ENCODE data around the gene DBR1. TPM values are rescaled to one million over a fixed set of nuclear protein-coding genes. Genes with fewer than 3 reads are reported as not detected.
A peak's percentile ranks its signal among the peaks of the same experiment; 100 is the strongest.

DBR1 gene
- total RNA-seq (10 to 100 TPM; 16.8 to 19.2 (median 17.4) TPM), polyA plus RNA-seq (10 to 100 TPM in 1 of 3 donors, 1 to 10 TPM in 2; 8.1 to 10.2 (median 8.3) TPM)
- long read RNA-seq, donor 1, transcript DBR1-201 (8 exons, 2,666 nt) = major isoform, 9 of 9 reads
- long read RNA-seq, donor 1, partial matches to known transcripts = 0 of 9 reads
- long read RNA-seq, donor 1, other reads (novel, unspliced or antisense) = 0 of 9 reads
- long read RNA-seq, donor 2, transcript DBR1-201 (8 exons, 2,666 nt) = major isoform, 5 of 5 reads
- long read RNA-seq, donor 2, partial matches to known transcripts = 0 of 5 reads
- long read RNA-seq, donor 2, other reads (novel, unspliced or antisense) = 0 of 5 reads

- H3K4me3 ChIP-seq = peak within 1 kb of the TSS; percentile 38 to 93 (median 78)
- TF ChIP-seq POLR2A (IDR thresholded peaks at IDR 0.05) (peak in 2 of 3 donors; percentile 39 to 65), CTCF (IDR thresholded peaks at IDR 0.05 in 8 of 11, conservative IDR thresholded peaks at IDR 0.05 in 3 of 11) (peak in 4 of 11 experiments; percentile 17 to 39 (median 31)), POLR2AphosphoS5 (IDR thresholded peaks at IDR 0.05) (peak; percentile 85 to 89 (median 89))
- peaks cover 0 to 10% (median 0%) of the 10 kb centered on the region in 7 donors for H3K27me3 ChIP-seq (replicated peaks in 1 of 7)
- no peaks in the 10 kb centered on the region for H3K9me3 ChIP-seq
- intact Hi-C loops (cut with DNase I; ENCODE audit: low total_unique reads) = no loop called here
- H3K4me1 ChIP-seq = peaks cover 0 to 49% (median 36%) of the 10 kb centered on the region in 6 donors
- peak; percentile 95 for DNase-seq
- WGBS, 5 donors = 0 to 1% (median 0%) methylated on average over 20 to 38 of the region's 38 CpGs
- H3K27ac ChIP-seq = peak within 1 kb of the TSS; percentile 8 to 91 (median 86)
- H3K36me3 ChIP-seq = peaks cover 0 to 28% (median 9%) of the 10 kb centered on the region in 6 donors
Measured at GRCh38 chr3:138174421-138175131, at the start of gene DBR1. Gene DBR1 (minus strand): TSS chr3:138174921. CDS start chr3:138174795, 126 bp downstream.

GRCh38 chr3:138222942-138223287 lies 48.2 kb upstream of the DBR1 start:
- no peak for TF ChIP-seq POLR2AphosphoS5 (IDR thresholded peaks at IDR 0.05)
- peaks cover 0 to 48% (median 17%) of the 10 kb centered on the region in 6 donors for H3K4me1 ChIP-seq
- no peaks in the 10 kb centered on the region for H3K27me3 ChIP-seq (replicated peaks in 1 of 7)
- intact Hi-C loops (cut with DNase I; ENCODE audit: low total_unique reads) = no loop called here
- WGBS, 5 donors = 58 to 85% (median 78%) methylated on average over 2 of the region's 2 CpGs
- H3K36me3 ChIP-seq = peaks cover 2 to 62% (median 41%) of the 10 kb centered on the region in 6 donors
- no peak for DNase-seq
- H3K27ac ChIP-seq = peak overlapping the region in 7 of 8 donors; percentile 10 to 82 (median 50)
- no peak overlapping the region for H3K4me3 ChIP-seq
- H3K9me3 ChIP-seq = no peaks in the 10 kb centered on the region

- H3K36me3 ChIP-seq = peaks cover 2 to 57% (median 38%) of the 10 kb centered on the region in 6 donors
- WGBS, 5 donors = 26 to 39% (median 34%) methylated on average over 2 of the region's 2 CpGs
- no peak overlapping the region for H3K4me3 ChIP-seq
- H3K27ac ChIP-seq = peak overlapping the region in 7 of 8 donors; percentile 12 to 82 (median 71)
- TF ChIP-seq POLR2AphosphoS5 (IDR thresholded peaks at IDR 0.05) = no peak
- no peak for TF ChIP-seq CTCF (IDR thresholded peaks at IDR 0.05 in 8 of 11, conservative IDR thresholded peaks at IDR 0.05 in 3 of 11)
- TF ChIP-seq POLR2A (IDR thresholded peaks at IDR 0.05) = no peak
- H3K27me3 ChIP-seq (replicated peaks in 1 of 7) = no peaks in the 10 kb centered on the region
- no peak for DNase-seq
- H3K4me1 ChIP-seq = peaks cover 0 to 48% (median 17%) of the 10 kb centered on the region in 6 donors
- intact Hi-C loops (cut with DNase I; ENCODE audit: low total_unique reads) = no loop called here
- H3K9me3 ChIP-seq = no peaks in the 10 kb centered on the region
Measured at GRCh38 chr3:138222131-138222941, 47.6 kb upstream of the DBR1 start.

- intact Hi-C loops (cut with DNase I; ENCODE audit: low total_unique reads) = no loop called here
- Histone ChIP-seq H3K27ac (peak overlapping the region in 1 of 8 donors; percentile 82), H3K4me3 (no peak overlapping the region), H3K9me3 (no peaks in the 10 kb centered on the region), H3K27me3 (replicated peaks in 1 of 7) (no peaks in the 10 kb centered on the region), H3K36me3 (peaks cover 2 to 48% (median 28%) of the 10 kb centered on the region in 6 donors), H3K4me1 (peaks cover 0 to 48% (median 17%) of the 10 kb centered on the region in 6 donors)
- WGBS, 5 donors = 91 to 97% (median 93%) methylated on average over 4 of the region's 4 CpGs
- no peak for DNase-seq
- TF ChIP-seq POLR2AphosphoS5 (IDR thresholded peaks at IDR 0.05) (no peak), CTCF (IDR thresholded peaks at IDR 0.05 in 8 of 11, conservative IDR thresholded peaks at IDR 0.05 in 3 of 11) (no peak), POLR2A (IDR thresholded peaks at IDR 0.05) (no peak)
Measured at GRCh38 chr3:138220788-138221187, 46.1 kb upstream of the DBR1 start.

Data from spleen (tissue), 13 donors.